HT-29 (cell line): ENCODE results near the gene PJVK. TPM values are rescaled to one million over a fixed set of nuclear protein-coding genes. Genes with fewer than 3 reads are reported as not detected.
A peak's percentile ranks its signal among the peaks of the same experiment; 100 is the strongest.

Source experiments
- DNase-seq: peaks from one replicate; pipeline ENCODE4 v3.0.0-alpha.2; 2015; ENCODE audit warnings: low spot score
- total RNA-seq: library from RNA; depleted of rRNA; stranded (reverse); fragments of >200 nt; shearing (Covaris generic); gene quantifications from 2 replicates; pipeline ENCODE4 v1.2.3, GENCODE V29; 2014; rRNA removed

PJVK gene
- total RNA-seq, 1 experiment from 2014 or later: 0.23 TPM

GRCh38 chr2:178480227-178481181 is 29.3 kb downstream of the PJVK start, which contains the start of gene PLEKHA3:
Gene PLEKHA3, plus strand, starts transcription at chr2:178480457. Its CDS starts 413 bp downstream, at chr2:178480870.
- peak; percentile 90 for DNase-seq

- no peak for DNase-seq
Measured at GRCh38 chr2:178482437-178482836, 31.3 kb downstream of the PJVK start.

- peak; percentile 49 for DNase-seq
Measured at GRCh38 chr2:178484245-178485041, 33.3 kb downstream of the PJVK start.

- no peak for DNase-seq
Measured at GRCh38 chr2:178485356-178485755, 34.2 kb downstream of the PJVK start.

GRCh38 chr2:178491612-178492011 is 40.4 kb downstream of the PJVK start:
- DNase-seq: no peak

GRCh38 chr2:178496049-178496448 is 44.9 kb downstream of the PJVK start:
- no peak for DNase-seq

GRCh38 chr2:178498137-178498536 is 47.0 kb downstream of the PJVK start:
- DNase-seq: no peak

- no peak for DNase-seq
Measured at GRCh38 chr2:178499640-178500039, 48.5 kb downstream of the PJVK start.

GRCh38 chr2:178502751-178503150 is 51.6 kb downstream of the PJVK start:
- no peak for DNase-seq

- no peak for DNase-seq
Measured at GRCh38 chr2:178506101-178506500, 54.9 kb downstream of the PJVK start.

- DNase-seq: no peak
Measured at GRCh38 chr2:178506524-178506923, 55.3 kb downstream of the PJVK start.

GRCh38 chr2:178506949-178507348 is 55.8 kb downstream of the PJVK start:
- DNase-seq: no peak

- no peak for DNase-seq
Measured at GRCh38 chr2:178508646-178509045, 57.5 kb downstream of the PJVK start.

GRCh38 chr2:178510384-178510783 is 59.2 kb downstream of the PJVK start:
- no peak for DNase-seq

Other genes with a start within 250 kb of the PJVK start
- gene PRKRA, start 203 bp upstream of the PJVK start, total RNA-seq: 45.1 and 53.5 TPM in 2 replicates
- gene FKBP7, start 27.2 kb downstream of the PJVK start, total RNA-seq: 0.03 and 0.55 TPM in 2 replicates
- 4.4 and 5.2 TPM in 2 replicates for gene PLEKHA3, start 29.1 kb downstream of the PJVK start, total RNA-seq